ENCODE results near the gene PPM1L.

PPM1L gene

DNA sequence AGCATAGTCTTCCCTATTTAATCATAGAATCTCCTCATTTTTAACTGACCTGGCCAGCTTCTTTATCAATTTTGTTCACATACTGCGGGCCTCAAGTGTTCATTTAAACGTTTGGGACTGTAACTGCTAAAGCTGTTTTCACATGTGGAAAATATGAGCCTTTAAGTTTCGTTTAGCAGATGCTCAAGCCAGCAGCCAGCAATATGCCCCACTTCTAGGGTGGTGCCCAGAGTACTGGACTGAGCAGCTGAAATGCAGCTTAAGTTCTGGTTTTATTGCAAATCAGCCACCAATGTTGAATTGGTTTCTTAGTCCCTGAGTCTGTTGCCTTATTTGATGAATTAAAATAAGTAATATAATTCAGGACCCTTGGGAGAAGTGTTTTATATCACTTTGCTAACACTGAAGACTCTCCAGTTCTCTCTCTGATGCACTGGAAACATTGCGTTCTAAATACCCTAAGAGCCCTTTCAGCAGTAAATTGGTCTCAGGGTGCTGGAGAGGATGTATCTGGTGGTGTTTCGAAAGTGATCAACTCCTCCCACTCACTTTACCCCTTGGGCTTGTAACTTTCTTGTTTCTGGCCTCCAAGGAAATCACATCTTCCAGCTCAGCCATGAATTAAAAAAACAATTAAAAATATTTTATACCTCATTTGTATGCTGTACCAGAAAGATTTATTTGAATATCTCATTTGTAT lies 287.5 kb downstream of the PPM1L start:
- H3K79me2 ChIP-seq (ENCODE audit: low read length) = no peaks in the 10 kb centered on the region
- no peak overlapping the region for H3K9ac ChIP-seq (ENCODE audit: low read length)
- no peaks in the 10 kb centered on the region for H3K36me3 ChIP-seq (replicated peaks; ENCODE audit: low read depth, low read length)
- no peak overlapping the region for H3K27ac ChIP-seq (ENCODE audit: low read length)
- no peaks in the 10 kb centered on the region for H3K9me3 ChIP-seq (ENCODE audit: insufficient read depth, low read length)
- no peak overlapping the region for H3K4me2 ChIP-seq (ENCODE audit: low read length)
- H2AFZ ChIP-seq (ENCODE audit: low read depth, low read length) = no peak overlapping the region
- no peak for TF ChIP-seq EZH2phosphoT487 (IDR thresholded peaks at IDR 0.05; ENCODE audit: low read depth)
- TF ChIP-seq, protein P1, sequence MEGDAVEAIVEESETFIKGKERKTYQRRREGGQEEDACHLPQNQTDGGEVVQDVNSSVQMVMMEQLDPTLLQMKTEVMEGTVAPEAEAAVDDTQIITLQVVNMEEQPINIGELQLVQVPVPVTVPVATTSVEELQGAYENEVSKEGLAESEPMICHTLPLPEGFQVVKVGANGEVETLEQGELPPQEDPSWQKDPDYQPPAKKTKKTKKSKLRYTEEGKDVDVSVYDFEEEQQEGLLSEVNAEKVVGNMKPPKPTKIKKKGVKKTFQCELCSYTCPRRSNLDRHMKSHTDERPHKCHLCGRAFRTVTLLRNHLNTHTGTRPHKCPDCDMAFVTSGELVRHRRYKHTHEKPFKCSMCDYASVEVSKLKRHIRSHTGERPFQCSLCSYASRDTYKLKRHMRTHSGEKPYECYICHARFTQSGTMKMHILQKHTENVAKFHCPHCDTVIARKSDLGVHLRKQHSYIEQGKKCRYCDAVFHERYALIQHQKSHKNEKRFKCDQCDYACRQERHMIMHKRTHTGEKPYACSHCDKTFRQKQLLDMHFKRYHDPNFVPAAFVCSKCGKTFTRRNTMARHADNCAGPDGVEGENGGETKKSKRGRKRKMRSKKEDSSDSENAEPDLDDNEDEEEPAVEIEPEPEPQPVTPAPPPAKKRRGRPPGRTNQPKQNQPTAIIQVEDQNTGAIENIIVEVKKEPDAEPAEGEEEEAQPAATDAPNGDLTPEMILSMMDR (IDR thresholded peaks at IDR 0.05; ENCODE audit: low read depth, low read length) = no peak
- H3K4me1 ChIP-seq (ENCODE audit: low read length) = no peaks in the 10 kb centered on the region
- no peak overlapping the region for H3K4me3 ChIP-seq (ENCODE audit: low read length)
- H4K20me1 ChIP-seq (ENCODE audit: insufficient read depth, low read length) = no peaks in the 10 kb centered on the region
- no peaks in the 10 kb centered on the region for H3K27me3 ChIP-seq (ENCODE audit: low read depth, low read length)

DNA sequence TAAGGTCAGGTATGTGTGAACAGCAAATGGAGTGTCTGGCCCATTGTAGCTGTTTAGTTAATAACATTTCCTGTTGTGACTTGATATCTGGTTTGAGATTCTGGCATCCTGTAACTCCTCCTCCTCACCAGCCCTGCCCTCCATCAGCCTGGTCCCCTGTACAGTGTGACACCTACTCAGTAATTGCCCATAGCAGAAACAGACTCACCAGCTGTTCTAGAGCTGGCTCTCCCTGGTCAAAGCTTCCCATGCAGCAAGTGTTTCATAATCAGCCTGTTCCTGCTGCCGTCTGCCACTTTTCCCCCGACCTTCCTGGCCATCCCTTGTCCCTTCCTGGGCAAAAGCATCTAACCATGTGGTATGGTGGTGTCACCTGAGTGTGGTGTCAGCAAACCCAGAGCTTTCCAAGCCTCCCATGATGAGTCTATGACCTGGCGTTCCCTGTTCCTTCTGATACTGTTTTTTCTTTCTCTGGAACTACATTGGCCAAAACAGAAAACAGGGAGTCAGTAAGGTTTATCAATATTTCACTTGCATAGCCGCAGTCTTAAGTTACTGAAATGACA lies 293.7 kb downstream of the PPM1L start:
- Histone ChIP-seq H2AFZ (ENCODE audit: low read depth, low read length) (no peak overlapping the region), H4K20me1 (ENCODE audit: insufficient read depth, low read length) (no peaks in the 10 kb centered on the region), H3K4me3 (ENCODE audit: low read length) (no peak overlapping the region), H3K36me3 (replicated peaks; ENCODE audit: low read depth, low read length) (no peaks in the 10 kb centered on the region), H3K27me3 (ENCODE audit: low read depth, low read length) (no peaks in the 10 kb centered on the region), H3K27ac (ENCODE audit: low read length) (no peak overlapping the region), H3K79me2 (ENCODE audit: low read length) (no peaks in the 10 kb centered on the region), H3K9me3 (ENCODE audit: insufficient read depth, low read length) (no peaks in the 10 kb centered on the region), H3K4me1 (ENCODE audit: low read length) (peaks cover 17% of the 10 kb centered on the region), H3K4me2 (ENCODE audit: low read length) (no peak overlapping the region), H3K9ac (ENCODE audit: low read length) (no peak overlapping the region)
- TF ChIP-seq, protein P1 (IDR thresholded peaks at IDR 0.05; ENCODE audit: low read depth, low read length) = no peak
- no peak for TF ChIP-seq EZH2phosphoT487 (IDR thresholded peaks at IDR 0.05; ENCODE audit: low read depth)

- H3K4me1 ChIP-seq (ENCODE audit: low read length) = peaks cover 17% of the 10 kb centered on the region
- no peaks in the 10 kb centered on the region for H3K79me2 ChIP-seq (ENCODE audit: low read length)
- no peak overlapping the region for H3K4me2 ChIP-seq (ENCODE audit: low read length)
Measured at GRCh38 chr3:161050935-161051334, 294.9 kb downstream of the PPM1L start.

DNA sequence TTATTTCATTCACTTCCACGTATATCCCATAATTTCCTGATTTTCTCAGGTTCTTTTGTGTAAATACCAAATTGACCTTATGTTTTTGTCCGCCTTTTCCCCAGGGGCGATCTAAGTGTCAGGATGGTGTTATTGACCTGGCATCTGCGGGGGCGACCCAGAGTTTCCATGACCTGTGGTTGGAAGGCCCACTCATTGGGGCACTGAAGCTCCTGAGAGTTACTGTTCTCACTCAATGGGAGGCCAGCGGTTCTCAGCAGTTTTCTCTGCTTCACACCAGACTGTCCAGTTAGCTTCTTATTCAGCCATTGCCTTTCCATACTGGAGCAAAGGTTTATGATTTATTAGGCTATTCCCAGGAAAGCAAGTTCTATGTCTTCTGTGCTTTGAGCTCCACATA lies 295.8 kb downstream of the PPM1L start:
- no peak overlapping the region for H3K4me2 ChIP-seq (ENCODE audit: low read length)
- H3K27ac ChIP-seq (ENCODE audit: low read length) = no peak overlapping the region
- no peaks in the 10 kb centered on the region for H3K27me3 ChIP-seq (ENCODE audit: low read depth, low read length)
- H3K79me2 ChIP-seq (ENCODE audit: low read length) = no peaks in the 10 kb centered on the region
- no peak overlapping the region for H3K9ac ChIP-seq (ENCODE audit: low read length)
- H3K36me3 ChIP-seq (replicated peaks; ENCODE audit: low read depth, low read length) = no peaks in the 10 kb centered on the region
- H4K20me1 ChIP-seq (ENCODE audit: insufficient read depth, low read length) = no peaks in the 10 kb centered on the region
- no peak overlapping the region for H2AFZ ChIP-seq (ENCODE audit: low read depth, low read length)
- TF ChIP-seq, protein P1 (IDR thresholded peaks at IDR 0.05; ENCODE audit: low read depth, low read length) = no peak
- no peak for TF ChIP-seq EZH2phosphoT487 (IDR thresholded peaks at IDR 0.05; ENCODE audit: low read depth)
- H3K4me1 ChIP-seq (ENCODE audit: low read length) = peaks cover 17% of the 10 kb centered on the region
- H3K9me3 ChIP-seq (ENCODE audit: insufficient read depth, low read length) = no peaks in the 10 kb centered on the region
- H3K4me3 ChIP-seq (ENCODE audit: low read length) = no peak overlapping the region

More at GRCh38 chr3:161050935-161051334, 294.9 kb downstream of the PPM1L start:
- Histone ChIP-seq H3K36me3 (replicated peaks; ENCODE audit: low read depth, low read length) (no peaks in the 10 kb centered on the region), H3K9ac (ENCODE audit: low read length) (no peak overlapping the region), H3K9me3 (ENCODE audit: insufficient read depth, low read length) (no peaks in the 10 kb centered on the region), H4K20me1 (ENCODE audit: insufficient read depth, low read length) (no peaks in the 10 kb centered on the region), H3K27me3 (ENCODE audit: low read depth, low read length) (no peaks in the 10 kb centered on the region), H3K4me3 (ENCODE audit: low read length) (no peak overlapping the region), H2AFZ (ENCODE audit: low read depth, low read length) (no peak overlapping the region), H3K27ac (ENCODE audit: low read length) (no peak overlapping the region)
- TF ChIP-seq, protein P1 (IDR thresholded peaks at IDR 0.05; ENCODE audit: low read depth, low read length) = no peak
- no peak for TF ChIP-seq EZH2phosphoT487 (IDR thresholded peaks at IDR 0.05; ENCODE audit: low read depth)
